SK-N-DZ (cell line): ENCODE data around the gene ZFYVE26. TPM values are rescaled to one million over a fixed set of nuclear protein-coding genes. Genes with fewer than 3 reads are reported as not detected.
"Not testable (repeated sequence)": the region's sequence is repeated elsewhere in the genome, so short reads cannot be mapped to it uniquely, and the experiment has no call there.

Experiments used
- DNase-seq: peaks from one replicate; pipeline ENCODE4 v3.0.0-alpha.2; 2015; ENCODE audit warnings: low spot score
- polyA plus RNA-seq, 2 experiments: library from polyadenylated mRNA; depleted of rRNA; stranded (reverse); fragments of >200 nt; gene quantifications; 2 replicates each; pipeline ENCODE4 v1.2.3, GENCODE V29; 2014

The ZFYVE26 gene
- polyA plus RNA-seq (2014; cell fraction: cytosol; rRNA removed): 3.8 and 5.1 TPM in 2 replicates
- 11.1 and 14.7 TPM in 2 replicates for polyA plus RNA-seq (2014; cell fraction: nucleus; rRNA removed)

DNA sequence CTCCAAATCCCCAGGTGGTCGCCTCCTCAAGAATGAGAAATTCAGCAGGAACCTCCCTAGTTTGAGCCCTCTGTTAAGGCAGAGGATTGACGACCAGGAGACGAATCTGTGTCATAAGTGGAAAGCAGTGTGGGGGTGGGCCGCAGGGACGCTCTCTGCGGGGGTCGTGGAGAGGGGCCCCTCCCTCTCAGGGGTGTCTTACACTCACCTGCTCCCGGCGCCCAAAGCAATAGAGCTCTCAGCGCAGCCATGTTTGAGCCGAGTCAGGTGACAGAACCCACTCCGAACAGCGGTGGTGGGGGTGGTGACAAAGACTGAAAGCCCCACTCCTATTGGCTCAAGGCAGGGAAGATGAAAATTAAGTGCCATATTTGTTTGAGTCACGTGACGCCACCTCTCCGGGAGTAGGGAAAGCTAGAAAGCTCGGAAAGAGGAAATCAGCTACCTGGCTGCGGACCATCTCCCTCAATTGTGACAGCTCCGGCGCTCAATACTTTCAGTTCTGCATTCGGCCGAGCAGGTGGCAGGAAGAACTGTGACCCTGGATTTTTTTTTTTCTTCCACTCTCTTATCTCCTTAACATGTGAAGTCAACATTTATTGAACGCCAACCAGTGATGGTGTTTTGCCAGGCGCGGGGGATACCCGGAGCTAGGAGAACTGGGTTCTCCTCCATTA is at the start of gene ZFYVE26:
TSS of gene ZFYVE26 (minus strand) at position 265 of the 677 bp plus-strand sequence. CDS start 627 bp downstream, outside the sequence.
- peak; percentile 94 for DNase-seq

DNA sequence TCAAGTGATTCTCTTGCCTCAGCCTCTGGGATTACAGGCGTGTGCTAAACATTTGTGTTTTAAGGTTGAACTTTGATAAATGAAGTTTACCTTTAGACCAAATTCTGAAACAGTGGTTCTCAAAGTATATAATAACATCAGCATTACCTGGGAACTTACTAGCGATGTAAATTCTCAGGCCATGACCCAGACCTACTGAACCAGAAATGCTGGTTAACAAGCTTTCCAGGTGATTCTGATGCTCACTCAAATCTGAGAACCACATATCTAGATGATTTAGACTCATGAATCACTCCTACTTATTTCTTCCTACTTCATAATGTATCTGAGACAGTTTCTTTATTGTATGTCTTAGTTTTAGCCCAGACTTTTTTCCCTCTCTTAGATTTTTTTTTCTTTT is 46.8 kb upstream of the ZFYVE26 start:
- no peak for DNase-seq

DNA sequence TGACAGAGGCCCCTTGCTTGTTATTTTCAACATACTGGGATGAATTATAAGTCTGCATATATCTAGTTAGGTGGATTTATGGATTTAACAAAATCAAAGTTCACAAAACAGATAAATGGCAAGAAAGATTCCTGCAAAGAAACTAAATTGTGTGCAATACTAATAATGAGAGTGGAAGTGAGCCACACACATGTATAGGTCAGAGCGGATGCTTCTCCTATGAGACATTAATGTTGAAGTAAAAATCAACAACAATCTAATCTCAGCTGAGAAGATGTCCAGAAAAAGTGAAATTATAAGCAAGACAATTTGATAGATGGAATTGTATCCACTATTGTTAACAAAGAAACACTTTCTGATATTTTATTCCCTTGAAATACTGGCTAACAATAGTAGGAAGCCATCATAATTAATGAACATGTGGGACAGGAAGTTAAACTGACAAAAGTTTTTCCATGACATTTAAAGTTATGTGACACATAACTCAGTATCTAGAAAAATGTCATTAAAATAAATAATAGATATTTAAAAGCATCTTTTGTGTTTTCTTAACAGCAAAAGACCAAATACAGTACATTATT is 42.9 kb upstream of the ZFYVE26 start:
- DNase-seq: no peak

DNA sequence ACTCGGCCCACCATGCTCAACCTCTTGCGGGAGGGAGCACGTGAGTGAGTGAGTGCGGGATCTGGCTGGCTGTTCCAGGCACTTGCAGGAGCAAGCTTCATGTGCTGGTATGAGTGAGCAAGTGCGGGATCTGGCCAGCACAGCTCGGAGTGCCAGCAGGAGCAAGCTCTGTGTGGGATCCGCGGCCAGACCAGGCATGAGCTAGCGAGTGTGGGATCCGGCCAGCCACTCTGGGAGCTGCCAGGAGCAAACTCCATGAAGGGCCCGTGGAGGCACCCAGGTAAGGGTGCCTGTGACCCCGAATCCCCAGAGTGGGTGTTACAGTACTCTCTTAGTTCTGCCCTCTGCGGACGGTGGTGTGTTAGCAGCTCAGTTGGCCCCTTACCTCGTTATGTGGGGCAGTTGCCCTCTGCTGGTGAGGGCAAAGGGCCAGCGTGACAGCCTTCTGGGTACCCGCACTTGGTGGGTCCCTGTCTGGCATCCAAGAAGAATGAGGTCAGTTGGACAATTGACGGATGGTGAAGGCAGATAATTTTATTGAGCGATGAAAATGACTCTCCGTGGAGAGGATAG is 41.5 kb upstream of the ZFYVE26 start:
- DNase-seq: no peak

DNA sequence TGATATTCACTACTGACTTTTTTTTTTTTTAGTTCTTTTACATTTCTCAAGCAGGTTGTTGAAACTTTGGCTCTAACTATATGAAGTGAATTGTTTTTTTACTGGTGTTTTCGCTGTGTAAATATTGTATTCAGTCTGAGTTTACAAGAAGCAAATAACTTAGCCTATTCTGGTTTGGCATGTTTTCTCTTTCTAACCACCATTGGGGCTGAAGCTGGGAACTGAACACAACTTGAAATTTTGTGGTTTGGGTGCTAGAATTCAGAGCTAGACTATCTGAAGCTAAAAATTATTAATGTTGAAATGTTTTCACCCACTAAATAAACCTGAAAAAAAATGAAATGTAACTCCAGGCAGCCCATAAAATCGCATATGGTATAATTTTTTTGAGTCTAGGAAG is 40.4 kb upstream of the ZFYVE26 start:
- no peak for DNase-seq

DNA sequence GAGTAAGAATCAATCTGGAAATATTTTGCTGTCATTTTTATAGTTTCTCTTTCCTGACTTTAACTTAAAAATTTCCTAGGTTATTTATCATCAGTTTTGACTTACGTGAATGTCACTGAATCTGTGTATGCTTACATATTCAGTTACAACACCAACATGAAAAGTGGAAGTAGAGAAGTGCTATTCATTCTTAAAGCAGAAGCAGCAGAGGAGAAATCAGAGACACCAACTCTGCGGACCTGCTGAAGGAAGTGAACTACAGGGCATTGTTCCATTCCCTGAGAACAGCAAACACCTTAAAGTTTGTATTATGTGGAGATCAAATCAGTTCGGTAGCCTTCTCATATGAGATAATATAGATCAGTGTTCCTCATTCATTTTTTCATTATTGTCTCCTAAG is 37.3 kb upstream of the ZFYVE26 start:
- DNase-seq: no peak

DNA sequence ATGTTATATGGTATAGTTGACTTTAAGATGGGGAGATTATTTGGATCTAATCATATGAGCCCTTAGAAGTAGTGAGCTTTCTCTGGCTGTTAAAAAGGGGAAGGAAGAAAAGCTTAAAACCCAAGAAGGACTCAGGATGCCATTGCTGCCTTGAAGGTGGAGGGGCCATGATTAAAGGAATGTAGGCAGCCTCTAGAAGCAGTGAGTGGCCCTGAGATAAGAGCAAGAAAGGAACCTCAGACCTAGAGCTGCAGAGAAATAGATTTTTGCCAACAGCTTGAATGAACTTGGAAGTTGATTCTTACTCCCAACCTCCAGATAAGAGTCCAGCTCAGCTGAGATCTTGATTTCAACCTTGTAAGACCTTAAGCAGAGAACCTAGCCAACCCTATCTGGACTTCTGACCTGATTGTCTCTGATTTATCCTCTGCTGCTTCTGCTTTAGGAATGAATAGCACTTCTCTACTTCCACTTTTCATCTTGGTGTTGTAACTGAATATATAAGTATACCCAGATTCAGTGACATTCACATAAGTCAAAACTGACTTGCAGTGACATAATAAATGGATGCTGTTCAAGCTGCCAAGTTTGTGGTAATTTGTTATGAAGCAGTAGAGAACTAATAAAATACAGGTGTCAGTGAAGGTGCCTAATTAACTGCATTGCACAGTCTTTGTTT is 36.7 kb upstream of the ZFYVE26 start:
- no peak for DNase-seq

DNA sequence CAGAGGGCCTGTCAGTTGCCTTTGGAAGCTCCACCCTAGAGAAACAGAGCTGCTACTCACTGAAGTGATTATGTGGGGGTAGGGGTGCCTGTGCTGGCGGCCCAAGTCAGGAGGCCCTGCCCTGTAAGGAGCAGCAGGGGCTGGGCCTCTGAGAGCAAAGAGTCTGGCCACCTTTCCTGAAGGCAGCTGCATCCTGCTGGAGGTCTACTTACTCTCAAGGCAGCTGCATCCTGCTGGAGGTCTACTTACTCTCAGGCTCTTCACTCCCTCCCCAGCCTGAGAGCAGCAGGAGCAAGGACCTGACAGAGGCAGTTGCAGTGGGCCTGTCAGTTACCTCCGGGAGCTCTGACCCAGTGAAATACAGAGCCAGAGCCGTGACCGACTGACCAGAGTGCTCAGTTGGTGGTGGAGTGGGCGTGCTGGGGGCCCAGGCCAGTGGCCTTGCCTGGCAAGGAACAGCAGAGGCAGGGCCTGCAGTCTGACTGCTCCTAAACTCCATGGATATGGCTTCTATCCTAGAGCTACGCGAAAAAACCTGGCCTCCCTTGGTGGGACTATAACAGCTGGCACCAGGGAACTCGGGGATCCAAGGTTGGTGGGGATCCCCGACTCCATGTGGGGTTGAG is 35.5 kb upstream of the ZFYVE26 start:
- no peak for DNase-seq

DNA sequence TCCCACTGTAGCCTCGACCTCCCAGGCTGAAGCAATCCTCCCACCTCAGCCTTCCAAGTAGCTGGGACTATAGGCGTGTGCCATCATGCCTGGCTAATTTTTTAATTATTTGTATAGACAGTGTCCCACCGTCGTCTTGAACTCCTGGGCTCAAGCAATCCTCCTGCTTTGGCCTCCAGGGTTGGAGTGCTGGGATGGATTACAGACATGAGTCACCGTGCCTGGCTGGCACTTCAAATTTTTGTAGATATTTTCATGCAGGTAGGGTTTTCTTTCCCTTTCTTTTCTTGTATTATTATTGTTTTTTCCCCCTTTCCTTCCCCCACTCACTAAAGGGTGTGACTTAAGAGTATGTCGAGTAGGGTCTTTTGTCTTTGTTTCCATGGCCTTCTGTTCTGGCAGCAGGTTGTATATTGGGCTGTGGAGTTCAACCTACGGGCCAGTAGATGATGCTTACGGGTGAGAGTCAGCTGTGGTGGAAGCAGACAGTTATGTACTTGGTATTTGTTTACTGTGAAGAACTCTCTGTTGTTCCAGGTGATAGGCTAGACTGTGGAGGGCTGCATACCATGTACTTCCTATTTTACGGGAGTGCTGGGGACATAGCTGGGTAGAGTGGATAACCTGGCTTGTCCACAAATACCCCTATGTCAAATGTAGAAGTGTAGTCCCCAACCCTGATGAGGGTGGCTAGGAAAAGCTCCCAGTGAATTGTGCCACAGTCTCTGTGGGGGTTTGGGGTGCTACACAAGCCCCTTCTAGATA is 33.9 kb upstream of the ZFYVE26 start:
- DNase-seq: no peak

DNA sequence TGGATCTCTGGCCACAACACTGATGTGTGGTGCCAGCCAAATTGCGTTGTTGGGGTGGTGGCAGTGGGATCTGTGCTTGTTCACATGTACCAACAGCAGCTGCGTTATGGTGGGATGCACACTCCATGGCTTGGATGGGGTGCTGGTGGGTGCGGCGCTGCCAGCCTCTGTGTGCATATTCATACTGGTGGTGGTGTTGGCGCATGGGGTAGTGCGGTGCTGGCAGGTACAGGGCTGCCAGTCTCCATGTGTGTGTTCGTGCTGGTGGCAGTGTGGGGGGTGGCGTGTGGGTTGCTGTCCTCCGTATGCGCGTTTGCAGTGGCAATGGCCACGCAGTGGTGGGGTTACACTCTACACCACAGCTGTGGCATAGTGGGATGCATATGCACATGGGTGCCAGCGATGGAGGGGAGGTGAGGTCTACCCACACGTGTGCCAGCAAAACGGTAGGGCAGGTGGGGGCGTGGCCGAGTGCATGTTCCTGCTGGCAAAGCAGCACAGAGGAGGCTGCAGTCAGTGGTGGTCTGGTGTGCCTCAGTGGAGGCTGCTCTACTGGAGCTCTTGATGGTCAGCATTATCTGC is 29.7 kb upstream of the ZFYVE26 start:
- no peak for DNase-seq

DNA sequence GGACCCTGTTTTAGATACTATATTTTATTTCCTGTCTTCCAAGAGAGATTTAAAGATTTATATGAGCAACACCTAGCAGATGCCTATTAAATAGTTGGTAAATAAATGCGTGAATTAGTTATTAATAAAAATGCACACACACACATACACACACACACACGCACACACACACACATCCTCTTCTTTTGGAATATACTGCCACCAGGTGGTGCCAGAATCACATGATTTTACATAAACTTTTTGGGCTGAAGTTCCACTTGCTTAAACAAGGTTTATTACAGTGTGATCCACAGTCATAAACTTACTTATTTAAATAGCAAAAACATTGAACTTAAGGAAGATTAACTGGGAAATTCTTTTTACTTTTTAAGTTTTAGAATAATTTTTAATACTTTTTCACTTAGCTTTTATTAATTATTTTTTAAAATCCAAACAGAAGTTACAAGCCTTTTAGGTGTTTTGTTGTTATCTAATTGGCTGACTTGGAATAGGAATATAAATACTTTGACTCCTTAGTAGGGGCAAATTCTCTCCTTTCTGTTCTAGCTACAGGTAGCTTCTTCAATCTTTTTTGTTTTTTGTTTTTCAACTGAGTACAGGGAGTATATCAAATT is 20.7 kb upstream of the ZFYVE26 start:
- peak; percentile 36 for DNase-seq

DNA sequence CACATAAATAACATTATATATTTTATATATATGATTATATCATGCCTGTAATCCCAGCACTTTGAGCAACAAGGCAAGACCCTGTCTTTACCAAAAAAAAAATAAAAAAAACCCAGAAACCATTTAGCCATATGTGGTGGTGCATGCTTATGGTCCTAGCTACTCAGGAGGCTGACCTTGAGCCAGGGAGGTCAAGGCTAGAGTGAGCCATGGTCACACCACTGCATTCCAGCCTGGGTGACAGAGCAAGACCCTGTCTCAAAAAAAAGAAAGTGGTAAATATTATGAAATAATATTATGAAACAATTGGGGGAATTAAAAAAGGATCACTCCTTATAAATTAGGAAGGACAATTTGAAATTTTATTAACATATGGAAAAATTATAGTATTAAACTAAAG is 19.2 kb upstream of the ZFYVE26 start:
- no peak for DNase-seq

DNA sequence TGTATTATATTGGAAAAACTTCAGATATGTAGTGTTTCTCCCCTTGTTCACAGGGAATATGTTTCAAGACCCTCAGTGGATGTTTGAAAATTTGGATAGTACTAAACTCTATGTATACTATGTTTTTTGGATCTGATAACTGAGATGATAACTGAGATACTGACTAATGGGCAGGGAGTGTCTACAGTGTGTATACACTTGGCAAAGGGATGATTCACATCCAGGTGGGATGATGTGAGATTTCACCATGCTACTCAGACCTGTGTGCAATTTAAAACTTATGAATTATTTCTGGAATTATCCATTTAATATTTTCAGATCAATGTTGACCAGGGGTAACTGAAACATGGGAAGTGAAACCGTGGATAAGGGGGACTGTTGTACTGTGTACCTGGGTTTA is 17.0 kb upstream of the ZFYVE26 start:
- no peak for DNase-seq

DNA sequence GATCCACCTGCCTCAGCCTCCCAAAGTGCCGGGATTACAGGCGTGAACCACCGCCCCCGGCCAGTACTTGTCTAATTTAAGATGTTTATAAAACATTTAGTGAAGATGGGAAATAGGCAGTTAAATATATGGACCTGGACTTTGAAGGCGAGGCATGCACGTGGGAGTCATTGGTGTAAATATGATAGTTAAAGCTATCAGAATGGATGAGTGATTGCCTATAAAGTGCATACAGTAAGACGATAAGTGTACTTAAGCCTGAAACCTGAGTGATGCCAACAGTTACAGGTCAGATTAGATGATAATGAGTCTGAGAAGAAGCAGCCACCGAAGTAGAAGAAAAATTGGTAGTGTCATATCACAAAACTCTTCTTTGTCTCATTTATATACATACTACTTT is 14.7 kb upstream of the ZFYVE26 start:
- DNase-seq: no peak

DNA sequence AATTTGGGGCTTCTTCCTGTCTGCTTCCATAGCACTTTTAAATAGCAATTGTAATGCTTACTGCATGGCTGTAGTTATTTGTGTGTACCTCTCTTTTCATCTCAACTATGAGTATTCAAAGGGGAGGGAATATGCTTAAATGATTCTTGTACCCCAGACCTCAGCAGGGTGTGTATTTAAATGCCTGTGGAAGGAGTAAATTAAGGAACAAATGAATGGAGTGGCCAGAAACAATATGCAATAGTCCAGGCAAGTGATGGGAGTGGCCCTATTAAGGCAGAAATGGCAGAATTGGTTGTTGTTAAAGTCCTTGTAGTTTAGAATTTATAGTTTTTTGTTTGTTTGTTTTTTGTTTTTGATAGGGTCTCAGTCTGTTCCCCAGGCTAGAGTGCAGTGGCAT is 4.7 kb upstream of the ZFYVE26 start:
- DNase-seq: no peak

DNA sequence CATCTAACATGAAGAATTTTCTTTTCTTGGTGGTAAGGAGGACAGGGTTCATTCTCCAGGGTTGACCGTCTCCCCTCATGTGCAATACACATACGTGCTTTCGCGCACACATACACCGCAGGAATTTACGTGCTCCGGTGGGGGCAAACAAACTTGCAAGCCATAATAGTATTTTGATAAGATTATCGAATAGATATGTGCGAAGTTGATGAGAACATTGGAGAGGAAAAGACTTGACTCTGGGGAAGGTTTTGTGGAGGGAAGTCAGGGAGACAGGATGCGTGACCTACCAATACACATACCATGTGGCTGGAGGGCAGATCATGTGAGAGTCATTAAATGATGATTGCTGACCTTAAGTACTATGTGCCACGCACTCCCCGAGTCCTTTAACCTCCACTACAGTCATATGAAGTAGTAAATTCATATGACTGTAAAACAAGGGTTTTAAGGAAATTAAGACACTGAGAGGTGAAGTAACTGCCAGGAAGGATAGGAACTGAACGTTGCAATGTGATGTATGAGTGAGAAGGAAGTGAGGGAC is 4.1 kb upstream of the ZFYVE26 start:
- DNase-seq: no peak

DNA sequence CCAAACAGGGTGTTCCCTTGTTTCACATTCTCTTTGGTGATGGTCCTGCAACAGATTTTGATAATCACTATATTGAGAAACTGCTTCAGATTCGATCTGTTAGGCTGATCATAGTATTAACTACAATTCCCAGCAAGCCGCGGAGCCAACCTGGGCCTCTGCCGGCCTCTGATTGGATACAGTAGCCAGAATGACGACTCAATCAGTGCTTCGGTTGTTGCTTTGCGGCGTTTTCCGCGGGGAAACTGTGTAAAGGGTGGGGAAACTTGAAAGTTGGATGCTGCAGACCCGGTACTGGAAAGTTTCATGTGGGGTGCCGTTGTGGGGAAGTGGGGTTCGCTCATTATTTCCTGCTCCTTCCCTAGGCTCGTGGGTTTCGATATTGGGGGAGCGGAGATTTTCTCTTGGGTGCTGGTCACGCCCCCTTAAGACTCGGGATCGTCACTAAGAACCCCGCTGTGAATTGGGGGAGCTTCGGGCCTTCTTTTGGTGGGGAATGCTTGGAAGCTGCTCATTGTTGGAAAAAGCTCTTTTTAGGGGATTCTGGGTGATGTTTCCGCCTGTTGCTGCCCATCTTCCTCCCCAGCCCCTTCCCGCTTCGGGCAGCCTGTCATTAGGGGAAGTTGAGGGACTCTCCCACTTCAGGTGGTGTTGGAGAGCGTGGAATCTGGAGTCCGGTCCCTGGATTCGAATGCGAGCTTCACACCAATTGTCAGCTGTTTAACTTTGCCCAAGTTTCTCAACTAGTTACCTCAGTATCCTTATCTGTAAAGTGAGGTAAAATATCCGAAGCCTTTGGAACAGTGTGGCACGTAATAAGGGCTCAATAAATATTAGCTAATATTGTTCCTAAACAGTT is 3.4 kb upstream of the ZFYVE26 start, which contains the start of gene RAD51B:
TSS of gene RAD51B (plus strand) at position 217 of the 859 bp plus-strand sequence.
- peak; percentile 82 for DNase-seq

DNA sequence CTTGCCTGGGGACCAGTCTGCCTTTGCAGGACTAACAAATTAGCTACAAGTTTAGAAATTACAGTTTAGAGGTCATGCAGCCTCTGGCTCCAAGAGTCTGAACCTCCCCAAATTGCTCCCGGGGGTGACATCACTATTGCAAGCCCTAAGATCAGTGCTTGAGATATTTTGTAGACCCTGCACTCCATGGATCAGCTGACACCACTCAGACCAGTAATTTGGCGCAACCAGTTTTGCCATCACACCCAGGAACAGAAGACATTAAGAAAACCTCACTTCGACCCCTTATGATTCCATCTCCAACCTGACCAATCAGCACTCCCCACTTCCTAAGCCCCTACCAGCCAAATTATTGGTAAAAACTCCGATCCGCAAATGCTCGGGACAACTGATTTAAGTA is 2.1 kb upstream of the ZFYVE26 start:
- DNase-seq: not testable (repeated sequence)
